Activated CD4-positive, alpha-beta T cell treated with anti-CD3 and anti-CD28 coated beads for 48 hours (primary cell): ENCODE measurements around the gene CMTR1.

Experiments
- DNase-seq: peaks from one replicate; pipeline ENCODE4 v3.0.0-alpha.2; 2020

The CMTR1 gene

DNA sequence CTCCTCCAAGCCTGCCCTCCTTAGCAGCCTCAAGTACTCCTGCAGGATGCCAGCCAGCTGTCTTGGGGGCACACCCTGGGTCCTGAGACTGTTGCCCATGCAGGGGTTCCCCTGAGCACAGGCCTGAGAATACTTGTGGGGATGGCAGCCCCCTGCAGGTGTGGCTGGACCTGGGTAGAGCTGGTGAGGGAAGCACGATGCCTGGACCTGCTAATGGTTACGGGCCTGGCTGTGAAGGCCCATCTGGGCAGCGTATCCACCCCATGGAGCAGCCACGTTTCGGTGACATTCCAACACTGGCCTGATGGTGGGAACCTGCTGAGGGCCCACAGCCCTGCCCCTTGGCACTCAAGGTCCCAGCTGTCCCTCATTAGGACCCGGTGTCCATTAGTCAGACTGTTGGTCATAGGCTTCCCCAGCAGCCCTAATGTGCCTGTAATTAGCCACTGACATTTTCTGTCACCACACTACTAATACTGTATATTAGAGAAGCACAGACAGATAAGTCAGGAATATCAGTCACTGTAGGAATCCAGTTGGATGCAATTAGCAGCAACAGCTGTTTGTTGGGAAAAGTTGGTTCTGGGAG, 46.3 kb downstream of the CMTR1 start:
- no peak for DNase-seq

DNA sequence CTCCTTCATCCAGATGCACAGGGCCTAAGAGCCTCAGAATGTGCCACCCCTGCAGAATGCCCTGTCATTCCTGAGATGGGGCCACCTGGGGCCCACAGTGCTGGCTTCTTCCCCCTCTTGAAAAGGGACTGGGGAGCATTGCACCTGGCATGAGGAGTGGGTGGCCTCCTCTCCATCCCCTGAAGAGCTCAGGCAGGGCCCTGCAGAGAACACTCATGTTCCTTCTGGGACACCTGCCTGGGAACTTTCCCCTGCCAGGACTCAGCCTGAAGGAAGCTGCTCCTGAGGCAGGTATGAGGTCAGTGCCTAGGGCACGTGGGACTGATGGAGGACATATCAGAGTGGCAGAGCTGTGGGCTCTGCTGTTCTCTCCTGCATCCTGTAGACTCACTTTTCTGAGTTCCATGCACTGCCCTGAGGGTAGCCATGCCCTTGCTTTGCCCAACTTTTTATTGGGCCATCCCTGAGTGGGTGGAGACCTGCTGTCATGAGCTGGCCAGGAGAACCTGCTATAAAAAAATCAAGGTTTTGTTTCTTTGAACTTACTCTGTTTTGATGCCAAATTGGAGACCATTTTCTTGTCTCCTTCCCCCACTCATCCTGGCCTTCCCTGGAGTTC, 47.2 kb downstream of the CMTR1 start:
- DNase-seq, result no peak

DNA sequence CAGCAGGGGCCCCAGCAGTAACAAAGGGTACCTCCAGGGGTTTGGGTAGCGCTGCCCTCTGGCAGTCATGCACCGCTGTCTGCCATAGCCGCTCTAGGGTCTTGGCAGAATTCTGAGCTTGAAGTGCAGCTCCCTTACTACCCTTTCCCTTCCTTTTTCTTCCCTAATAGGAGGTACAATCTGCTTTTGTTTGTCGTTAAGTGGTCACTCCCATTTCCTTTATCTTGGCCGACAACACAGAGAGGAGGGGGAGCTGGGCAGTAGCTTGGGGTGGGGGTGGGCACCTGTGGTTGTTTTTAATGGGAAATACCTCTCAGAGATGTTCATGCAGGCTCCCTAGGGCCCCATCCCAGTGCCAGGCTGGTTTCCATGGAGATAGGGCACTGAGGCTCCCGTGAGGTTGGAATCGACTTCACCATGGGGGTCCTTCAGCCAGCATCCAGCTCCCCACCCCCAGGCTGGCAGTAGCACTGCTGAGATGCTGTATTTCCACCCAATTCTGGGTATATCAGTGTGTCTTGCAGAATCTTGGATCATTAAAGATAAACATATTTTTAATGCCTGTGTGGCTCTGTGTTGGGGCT, 48.0 kb downstream of the CMTR1 start:
- no peak for DNase-seq

- DNase-seq, result no peak
Observed at GRCh38 chr6:37481711-37482605, 48.9 kb downstream of the CMTR1 start.

- DNase-seq, result no peak
Observed at GRCh38 chr6:37482606-37483251, 49.7 kb downstream of the CMTR1 start.

GRCh38 chr6:37483252-37483901, 50.4 kb downstream of the CMTR1 start:
- DNase-seq, result no peak

DNA sequence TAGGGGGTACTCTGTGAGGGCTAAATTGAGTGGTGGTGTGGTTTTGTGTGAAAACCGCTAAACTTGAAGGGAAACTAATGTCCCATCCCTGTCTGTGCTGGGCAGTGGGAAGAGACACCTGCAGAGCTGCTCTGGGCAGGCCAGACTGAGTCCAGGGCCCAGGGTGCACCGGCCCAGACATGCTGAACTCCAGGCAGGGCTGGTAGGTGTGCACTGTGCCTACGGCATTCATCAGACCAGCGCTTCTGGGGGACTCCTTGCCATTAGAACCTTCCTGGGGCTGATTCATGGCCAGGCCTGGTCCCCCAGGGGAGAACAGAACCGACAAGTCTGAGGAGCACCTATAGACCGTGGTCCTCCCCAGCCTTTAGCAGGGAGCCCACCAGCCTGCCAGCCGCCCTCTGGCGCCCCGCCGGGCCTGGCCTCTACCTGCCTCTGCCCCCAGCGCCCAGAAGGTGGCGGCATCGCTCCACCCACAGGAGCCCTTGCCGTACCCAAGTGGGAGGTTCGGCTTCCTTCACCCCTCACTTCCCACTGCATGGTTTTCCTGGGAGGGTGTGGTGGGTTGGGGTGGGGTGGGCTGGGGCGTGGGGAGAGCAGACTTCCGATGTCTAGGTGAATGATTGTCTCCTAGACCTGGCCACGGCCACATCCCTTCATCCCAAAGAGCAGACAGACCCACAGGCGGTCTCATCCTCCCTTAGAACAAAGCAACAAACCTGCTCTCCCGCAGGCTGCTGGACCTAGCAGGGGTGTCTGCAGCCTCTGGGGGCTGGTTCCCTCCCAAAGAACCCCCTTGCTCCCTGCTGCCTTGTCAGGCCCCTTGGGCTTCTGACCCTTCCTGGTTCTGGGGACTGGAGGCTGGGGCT, 51.1 kb downstream of the CMTR1 start:
- DNase-seq, result peak; percentile 81

GRCh38 chr6:37484786-37485170, 51.8 kb downstream of the CMTR1 start:
- DNase-seq, result no peak

- DNase-seq, result no peak
Observed at GRCh38 chr6:37485291-37485702, 52.3 kb downstream of the CMTR1 start.

GRCh38 chr6:37486121-37486839, 53.3 kb downstream of the CMTR1 start:
- no peak for DNase-seq

- no peak for DNase-seq
Observed at GRCh38 chr6:37487591-37488380, 54.8 kb downstream of the CMTR1 start.

DNA sequence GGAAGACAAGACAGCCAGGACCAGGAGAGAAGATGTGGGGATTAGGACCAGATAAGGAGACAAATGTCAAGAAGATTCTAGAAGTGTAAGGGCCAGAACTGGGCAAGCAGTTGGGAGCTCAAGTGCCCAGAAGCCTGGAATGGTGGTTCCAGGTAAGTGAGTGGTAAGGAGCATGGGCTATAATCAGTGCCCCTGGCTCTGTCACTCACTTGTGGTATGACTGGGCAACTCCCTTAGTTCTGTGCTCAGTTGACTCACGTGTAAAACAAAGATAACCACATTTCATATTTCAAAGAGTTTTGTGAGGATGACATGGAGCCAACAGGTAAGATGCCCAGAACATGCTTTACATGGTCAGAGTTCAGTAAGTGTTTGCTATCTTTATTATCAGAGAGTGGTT, 55.5 kb downstream of the CMTR1 start:
- peak; percentile 61 for DNase-seq

- DNase-seq, result peak; percentile 39
Observed at GRCh38 chr6:37489697-37490336, 56.8 kb downstream of the CMTR1 start.

DNA sequence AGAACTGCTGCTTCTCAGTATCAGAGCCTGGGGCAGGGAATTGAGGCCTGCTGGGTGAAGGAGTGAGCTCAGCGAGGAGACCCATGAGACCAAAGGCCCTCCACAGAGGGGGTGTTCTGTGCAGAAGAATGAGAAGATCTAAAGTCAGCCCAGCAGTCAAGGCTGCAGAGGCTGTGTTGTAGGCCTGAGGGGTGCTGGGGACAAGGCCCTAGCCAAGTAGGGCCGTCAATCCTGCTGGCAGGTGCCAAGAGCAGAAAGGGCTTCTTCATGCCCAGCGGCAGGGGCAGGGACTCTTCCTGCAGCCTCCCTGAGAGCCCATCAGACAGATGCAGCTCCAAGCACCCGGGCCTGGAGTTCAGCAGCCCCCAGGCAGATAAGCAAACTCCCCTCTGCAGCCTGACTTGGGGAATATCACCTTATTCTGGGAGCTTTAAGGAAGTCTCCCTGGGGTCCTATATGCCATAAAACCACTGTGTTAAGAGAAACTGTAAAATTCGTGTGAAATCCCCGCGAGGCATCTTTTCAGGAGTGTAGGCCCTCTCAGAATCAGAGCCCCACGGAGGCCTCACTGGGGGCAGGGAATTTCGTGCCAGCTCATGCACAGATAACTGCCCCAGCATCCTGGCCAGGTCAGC, 57.6 kb downstream of the CMTR1 start:
- DNase-seq, result no peak

DNA sequence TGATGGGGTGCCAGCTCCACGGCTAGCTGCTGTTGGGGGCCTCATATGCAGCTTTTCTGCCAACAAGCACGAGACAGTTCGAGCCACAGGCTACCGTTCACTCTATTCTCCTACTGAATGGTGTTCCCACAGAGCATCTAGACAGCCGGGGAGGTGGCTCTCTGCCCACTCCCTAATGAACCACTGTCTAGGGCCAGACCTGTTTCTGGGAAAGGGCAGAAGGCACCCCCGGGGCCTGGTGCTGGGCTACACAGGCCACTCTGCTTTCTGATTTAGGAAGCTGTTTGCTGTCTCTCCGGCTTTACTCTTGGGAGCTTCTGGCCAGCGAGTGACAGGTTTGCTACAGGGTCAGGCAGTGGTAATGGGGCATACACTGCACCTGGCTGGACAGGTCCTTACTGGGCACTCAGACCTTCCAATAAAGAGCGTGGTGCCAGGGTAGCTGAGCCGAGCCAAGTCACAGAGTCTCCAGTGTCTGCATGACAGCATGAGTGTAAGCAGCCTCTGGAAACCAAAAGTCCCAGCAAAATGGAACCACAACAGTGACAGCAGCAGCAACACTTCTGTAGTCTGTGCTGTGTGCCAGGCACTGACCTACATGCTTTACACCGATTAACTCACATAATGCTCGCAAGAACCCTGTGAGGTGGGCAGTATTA, 58.3 kb downstream of the CMTR1 start:
- DNase-seq, result no peak

DNA sequence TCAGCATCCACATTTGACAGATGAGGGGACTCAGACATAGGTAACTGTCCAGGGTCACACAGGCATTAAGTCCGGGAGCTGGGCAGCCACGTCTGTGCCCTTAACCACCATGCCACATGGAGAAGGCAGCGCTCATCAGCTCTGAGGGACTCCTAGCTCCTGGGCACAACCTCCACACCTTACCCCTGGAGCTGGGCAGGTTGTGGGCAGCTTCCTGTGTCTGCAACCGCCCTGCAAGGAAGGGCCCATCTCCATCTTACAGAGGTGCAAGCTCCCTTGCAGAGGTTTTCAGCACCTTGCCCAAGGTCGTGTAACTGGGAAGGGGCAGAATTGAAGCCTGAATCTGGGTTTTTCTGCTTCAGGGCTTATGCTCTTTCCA, 58.8 kb downstream of the CMTR1 start:
- DNase-seq, result no peak

GRCh38 chr6:37492236-37492972, 59.4 kb downstream of the CMTR1 start:
- no peak for DNase-seq
